NCI-H510A treated with DMSO at 0.1 percent for 48 hours (cell line): ENCODE measurements around the gene CHEK1.
"Not testable (repeated sequence)": the region's sequence is repeated elsewhere in the genome, so short reads cannot be mapped to it uniquely, and the experiment has no call there.

ENCODE experiments used
- DNase-seq: peaks from one replicate; lab custom pipeline; 2025; lab: John Stamatoyannopoulos, UW

Gene CHEK1

DNA sequence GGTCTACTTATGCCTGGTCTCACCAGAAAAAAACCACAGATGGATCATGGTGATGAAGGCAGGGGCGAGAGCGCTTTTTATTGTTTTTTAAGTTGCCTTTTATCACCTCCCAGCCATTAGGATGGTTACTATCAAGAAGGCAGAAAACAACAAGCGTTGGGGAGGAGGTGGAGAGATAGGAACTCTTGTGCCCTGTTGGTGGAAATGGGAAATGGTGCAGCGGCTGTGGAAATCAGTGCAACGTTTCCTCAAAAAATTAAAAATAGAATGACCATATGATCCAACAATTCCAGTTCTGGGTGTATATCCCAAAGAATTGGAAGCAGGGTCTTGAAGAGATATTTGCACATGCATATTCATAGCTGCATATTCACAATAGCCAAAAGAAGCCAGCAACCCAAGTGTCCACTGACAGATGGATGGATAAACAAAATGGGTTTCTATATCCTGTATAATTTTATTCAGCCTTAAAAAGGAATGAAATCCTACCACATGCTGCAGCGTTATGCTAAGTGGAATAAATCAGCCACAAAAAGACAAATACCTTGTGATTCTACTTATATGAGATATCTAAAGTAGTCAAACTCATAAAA is 76.2 kb downstream of the CHEK1 start:
- DNase-seq: no peak

- DNase-seq: no peak
These were observed 77.1 kb downstream of the CHEK1 start for GRCh38 chr11:125701858-125702621.

GRCh38 chr11:125704686-125705085 is 79.7 kb downstream of the CHEK1 start:
- not testable (repeated sequence) for DNase-seq

DNA sequence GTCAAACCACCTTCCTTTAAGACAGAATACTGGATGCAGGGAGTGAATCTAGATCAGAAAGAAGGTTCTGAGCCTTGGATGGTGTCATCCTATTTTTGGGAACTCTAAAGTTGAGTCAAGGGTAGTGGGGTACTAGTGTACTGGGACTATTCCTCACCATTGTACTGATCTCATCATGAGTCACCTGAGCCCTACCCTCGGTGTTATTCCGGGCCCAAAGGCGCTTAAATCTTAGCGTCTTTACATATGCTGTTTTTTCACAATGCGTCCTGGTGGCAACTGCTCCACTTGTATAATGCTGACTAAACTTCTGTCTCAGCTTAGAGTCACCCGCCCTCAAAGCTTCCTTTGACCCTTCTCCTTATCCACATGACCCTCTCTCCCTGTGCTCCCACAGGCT is 95.8 kb downstream of the CHEK1 start:
- DNase-seq: no peak

DNA sequence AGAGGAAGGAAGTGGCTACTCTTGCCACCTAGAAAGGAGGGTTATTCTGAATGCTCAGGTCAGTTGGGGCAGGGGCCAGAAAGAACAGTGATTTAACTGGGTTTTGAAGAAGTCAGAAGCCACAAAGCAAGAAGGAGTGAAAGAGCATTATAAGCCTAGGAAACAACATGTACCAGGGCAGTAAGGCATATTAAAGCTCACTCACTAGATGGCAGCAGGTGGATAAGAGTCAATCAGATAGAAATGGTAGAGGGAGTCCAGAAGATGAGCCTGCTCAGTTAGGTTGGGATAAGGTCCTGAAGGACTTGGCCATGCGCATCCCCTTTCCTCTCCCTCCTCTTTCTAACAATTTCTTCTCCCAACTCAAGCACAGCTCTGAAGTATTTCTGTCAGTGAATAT is 99.2 kb downstream of the CHEK1 start:
- no peak for DNase-seq
